DMS153 treated with DMSO at 0.1 percent for 48 hours (cell line): Measurements from ENCODE around the gene CHD3.
"Not testable (repeated sequence)": the region's sequence is repeated elsewhere in the genome, so short reads cannot be mapped to it uniquely, and the experiment has no call there.

Experiments used
- DNase-seq: peaks from one replicate; lab custom pipeline; 2025; ENCODE audit not compliant: unreplicated experiment; lab: John Stamatoyannopoulos, UW

The CHD3 gene

DNA sequence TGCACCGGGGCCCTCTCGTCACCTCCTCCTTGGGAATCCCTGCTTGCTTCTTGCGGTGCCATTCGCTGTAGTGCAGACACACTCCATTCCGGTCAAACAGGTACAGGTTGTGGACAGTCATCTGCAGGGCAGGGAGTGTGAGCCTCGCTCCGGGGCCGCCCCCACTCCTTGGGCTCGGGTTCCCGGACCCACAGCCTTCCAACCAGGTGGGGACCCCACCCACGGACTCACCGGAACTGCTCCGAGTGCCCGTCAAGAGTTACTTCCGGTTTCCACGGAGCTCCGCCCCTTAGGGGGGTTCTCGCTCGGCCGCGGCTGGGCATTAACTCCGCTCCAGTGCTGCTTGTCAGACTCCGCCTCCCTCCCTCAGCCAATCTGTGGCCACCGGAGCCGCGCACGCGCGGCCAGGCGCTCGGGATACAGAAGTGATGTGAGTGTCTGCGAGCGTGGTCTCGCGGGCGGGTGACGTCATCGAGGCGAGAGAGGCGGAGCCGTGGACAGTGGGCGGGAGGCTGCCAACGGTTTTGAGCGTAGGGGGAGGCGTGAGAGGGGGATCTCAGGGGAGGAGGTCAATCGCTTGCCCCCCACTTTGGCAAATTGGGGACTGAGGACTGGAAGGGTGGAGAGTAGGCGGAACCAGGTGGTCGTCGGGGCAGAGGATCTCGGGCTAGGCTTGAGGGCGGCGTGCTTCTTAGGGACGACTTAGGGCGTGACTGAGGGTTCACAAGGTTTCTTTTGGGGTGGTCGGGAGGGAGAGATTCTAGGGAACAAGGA, 43.3 kb downstream of the CHD3 start, which contains the start of the genes CNTROB and TRAPPC1:
Gene CNTROB (plus strand): TSS at position 498 of the 774 bp plus-strand sequence. CDS start 874 bp downstream, outside the sequence.
Gene TRAPPC1 (minus strand): TSS at position 238 of the 774 bp plus-strand sequence. CDS start 117 bp downstream, at position 121.
- peak; percentile 60 for DNase-seq

DNA sequence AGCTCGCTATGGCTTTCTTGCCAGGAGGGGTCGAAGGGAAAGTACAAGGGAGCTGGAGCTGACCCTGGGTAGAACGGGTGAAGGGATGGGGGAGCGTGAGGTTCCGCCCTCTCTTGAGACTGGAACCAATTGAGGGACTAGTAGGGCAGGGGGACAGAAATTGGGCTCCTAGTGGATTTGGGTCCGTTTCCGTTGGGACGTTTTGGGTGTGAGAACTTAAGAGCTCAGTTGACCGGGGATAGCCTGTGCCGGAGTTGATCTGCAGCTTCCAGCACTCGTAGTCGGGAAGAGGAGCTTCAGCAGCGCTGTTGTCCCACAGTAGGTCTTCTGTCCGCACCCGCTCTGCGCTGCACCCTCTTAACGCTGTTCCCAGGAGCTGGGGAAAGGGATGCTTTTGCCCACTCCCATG, 43.9 kb downstream of the CHD3 start:
- no peak for DNase-seq

DNA sequence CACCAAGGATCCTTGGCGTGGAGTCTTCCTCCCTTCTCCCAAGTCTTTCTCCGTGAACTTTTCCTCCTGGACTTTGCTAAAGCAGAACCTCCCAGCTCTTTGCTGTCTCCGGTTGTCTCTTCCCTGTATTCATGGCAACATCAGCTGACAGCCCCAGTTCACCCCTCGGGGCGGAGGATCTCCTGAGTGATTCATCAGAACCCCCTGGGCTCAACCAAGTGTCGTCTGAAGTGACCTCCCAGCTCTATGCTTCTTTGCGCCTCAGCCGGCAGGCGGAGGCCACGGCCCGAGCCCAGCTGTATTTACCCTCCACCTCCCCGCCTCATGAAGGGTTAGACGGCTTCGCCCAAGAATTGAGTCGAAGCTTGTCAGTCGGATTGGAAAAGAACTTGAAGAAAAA, 44.4 kb downstream of the CHD3 start:
- DNase-seq = no peak

GRCh38 chr17:7935859-7936258, 47.3 kb downstream of the CHD3 start:
- DNase-seq = no peak

DNA sequence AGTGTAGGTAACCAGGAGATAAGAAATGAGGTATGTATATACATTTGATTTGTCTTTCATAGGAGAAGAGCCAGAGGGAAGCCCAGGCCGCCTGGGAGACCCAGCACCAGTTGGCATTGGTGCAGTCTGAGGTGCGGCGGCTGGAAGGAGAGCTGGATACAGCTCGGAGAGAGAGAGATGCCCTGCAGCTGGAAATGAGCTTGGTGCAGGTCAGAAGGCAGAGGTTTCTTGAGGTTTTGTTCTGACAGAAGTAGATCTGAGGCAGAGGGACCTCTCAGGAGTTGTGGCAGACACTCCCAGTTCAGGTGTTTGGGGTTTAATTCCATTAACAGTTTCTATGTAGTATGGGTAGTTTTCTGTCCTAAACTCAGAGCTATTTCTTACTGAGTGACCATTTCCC, 51.4 kb downstream of the CHD3 start:
- no peak for DNase-seq

- no peak for DNase-seq
Measured at GRCh38 chr17:7940743-7941142, 52.2 kb downstream of the CHD3 start.

DNA sequence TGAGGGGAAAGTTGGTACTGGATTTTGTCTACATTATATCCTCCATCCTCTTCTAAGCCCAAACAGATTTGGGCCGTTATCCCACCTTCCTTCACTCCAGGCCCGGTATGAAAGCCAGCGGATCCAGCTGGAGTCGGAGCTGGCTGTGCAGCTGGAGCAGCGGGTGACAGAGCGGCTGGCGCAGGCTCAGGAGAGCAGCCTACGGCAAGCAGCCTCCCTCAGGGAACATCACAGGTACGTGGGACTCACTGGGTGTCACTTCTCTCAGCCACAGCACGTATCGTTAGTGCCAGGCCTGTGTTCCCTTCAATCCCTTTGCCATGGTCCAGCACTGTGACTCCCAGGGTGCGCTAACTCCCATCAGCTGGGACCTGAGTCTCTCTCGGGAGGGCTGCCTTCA, 54.7 kb downstream of the CHD3 start:
- no peak for DNase-seq

DNA sequence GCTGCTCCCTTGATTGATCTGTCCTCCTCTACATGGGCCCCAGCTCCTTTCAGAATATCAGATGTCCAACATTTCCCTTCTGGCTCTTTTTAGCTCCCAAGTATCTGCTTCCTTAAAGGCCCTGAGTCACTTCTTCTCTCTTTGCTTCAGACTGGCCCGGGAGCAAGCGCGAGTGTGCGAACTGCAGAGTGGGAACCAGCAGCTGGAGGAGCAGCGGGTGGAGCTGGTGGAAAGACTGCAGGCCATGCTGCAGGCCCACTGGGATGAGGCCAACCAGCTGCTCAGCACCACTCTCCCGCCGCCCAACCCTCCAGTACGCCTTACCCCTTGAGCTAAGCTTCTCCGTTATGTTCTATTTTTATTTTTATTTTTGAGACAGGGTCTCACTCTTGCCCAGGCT, 55.7 kb downstream of the CHD3 start:
- DNase-seq = no peak

- DNase-seq = no peak
Measured at GRCh38 chr17:7945651-7946050, 57.1 kb downstream of the CHD3 start.

GRCh38 chr17:7946441-7946840, 57.9 kb downstream of the CHD3 start:
- no peak for DNase-seq

DNA sequence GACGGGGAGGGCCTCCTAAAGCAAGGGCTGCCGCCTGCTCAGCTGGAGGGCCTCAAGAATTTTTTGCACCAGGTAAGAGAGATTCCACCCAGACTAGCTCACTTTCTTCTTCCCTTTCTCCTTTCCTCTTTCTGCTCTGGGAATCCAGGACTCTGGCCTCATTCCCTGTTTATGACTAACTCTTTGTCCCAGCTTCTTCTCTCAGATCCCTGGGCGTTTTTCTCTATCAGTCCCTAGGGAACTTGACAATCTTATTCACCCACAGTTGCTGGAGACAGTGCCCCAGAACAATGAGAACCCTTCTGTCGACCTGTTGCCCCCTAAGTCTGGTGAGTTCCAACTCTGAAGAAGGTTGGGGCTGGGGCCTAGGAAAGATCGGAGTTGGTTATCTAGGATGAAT, 59.1 kb downstream of the CHD3 start:
- no peak for DNase-seq

- no peak for DNase-seq
Measured at GRCh38 chr17:7950578-7950977, 62.0 kb downstream of the CHD3 start.

- no peak for DNase-seq
Measured at GRCh38 chr17:7951143-7951792, 62.7 kb downstream of the CHD3 start.

DNA sequence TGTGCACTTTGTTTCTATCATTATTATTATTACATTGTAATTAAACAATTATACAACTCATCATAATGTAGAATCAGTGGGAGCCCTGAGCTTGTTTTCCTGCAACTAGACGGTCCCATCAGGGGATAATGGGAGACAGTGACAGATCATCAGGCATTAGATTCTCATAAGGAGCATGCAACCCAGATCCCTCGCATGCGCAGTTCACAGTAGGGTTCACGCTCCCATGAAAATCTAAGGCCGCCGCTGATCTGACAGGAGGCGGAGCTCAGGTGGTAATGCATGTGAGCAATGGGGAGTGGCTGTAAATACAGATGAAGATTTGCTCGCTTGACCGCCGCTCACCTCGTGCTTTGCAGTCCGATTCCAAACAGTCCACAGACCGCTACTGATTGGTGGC, 64.7 kb downstream of the CHD3 start:
- DNase-seq = not testable (repeated sequence)

DNA sequence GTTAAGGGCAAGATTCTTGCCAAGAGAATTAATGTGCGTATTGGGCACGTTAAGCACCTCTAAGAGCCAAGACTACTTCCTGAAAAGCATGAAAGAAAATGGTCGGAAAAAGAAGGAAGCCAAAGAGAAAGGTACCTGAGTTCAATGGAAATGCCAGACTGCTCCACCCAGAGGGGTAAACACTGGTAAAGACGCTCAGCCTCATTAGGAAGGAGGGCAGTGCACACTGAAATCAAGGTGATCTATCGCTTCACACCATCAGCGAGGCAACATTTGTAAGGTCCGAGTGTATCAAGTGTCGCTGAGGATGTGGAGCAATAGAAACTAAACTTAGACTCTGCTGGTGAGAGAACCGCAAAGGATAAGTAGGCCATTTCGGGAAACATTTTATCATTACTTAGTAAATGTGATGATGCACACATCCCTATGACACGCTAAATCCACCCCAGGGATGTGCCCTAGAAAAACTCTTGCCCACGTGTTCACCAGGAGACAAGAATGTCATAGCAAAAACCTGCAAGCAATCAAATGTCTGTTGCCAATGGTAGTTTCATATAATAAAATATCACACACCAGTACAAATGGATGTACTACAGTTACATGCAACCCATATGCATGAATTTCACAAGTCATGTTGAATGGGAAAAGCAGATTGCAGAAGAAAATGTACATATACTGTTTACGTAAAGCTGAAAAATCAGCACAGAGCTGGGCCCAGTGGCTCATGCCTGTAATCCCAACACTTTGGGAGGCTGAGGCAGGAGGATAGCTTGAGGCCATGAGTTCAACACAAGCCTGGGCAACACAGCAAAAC, 67.0 kb downstream of the CHD3 start:
- no peak for DNase-seq

DNA sequence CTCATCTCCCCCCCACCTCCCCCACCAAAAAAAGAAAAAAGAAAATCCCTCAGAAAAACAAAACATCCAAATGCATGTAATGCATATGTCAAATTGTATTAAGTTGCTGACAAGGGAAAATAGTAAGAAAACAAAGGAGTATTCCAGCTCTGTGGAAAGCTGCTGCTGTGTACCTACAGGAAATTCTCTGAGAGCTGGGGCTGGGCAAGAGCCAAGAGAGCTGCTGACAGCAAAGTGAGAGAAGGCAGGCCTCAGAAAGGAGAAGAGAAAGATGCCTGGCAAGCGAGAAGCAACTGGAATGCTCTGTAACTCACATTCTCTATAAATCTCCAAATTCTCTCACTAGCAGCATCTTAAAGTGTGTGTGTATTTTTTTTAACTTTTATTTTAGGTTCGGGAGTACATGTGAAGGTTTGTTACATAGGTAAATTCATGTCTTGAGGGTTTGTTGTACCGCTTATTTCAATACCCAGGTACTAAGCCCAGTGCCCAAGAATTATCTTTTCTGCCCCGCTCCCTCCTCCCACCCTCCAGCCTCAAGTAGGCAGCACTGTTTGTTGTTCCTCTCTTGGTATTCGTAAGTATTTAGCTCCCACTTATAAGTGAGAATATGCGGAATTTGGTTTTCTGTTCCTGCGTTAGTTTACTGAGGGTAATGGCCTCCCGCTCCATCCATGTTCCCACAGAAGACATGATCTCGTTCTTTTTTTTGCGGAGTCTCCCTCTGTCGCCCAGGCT, 67.8 kb downstream of the CHD3 start:
- no peak for DNase-seq

DNA sequence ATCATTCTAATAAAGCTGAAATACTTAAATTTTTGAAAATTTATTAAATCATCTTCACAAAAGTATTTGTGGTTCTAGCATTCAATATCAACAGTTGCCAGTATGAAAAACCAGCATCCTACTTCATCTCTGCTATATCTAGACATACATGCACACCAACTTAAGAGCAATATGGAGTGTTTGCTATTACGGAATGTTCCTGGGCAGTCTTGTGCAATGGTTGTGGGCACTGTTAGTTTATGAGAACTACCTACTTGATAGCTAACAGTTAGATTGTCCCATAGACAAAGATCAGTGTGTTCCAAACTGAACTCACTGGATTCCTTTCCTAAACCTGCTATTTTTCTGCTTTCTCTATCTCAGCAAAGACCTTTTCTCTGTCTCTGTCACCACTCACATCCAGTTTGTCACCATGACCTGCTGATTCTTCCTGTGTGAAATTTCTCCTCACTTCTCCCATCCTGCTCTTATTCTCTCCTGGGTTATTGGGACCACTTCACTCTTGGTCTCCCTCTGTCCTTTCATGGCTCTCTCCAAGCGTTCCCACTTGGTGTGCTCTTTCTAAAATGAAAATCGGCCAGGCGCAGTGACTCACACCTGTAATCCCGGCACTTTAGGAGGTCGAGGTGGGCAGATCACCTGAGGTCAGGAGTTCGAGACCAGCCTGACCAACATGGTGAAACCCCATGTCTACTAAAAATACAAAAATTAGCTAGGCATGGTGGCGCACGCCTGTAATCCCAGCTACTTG, 71.1 kb downstream of the CHD3 start:
- no peak for DNase-seq

- no peak for DNase-seq
Measured at GRCh38 chr17:7961421-7961820, 72.8 kb downstream of the CHD3 start.
